A673 (cell line): Measurements from ENCODE around the gene AP1S2. TPM values are rescaled to one million over a fixed set of nuclear protein-coding genes. Genes with fewer than 3 reads are reported as not detected.
A peak's percentile ranks its signal among the peaks of the same experiment; 100 is the strongest.

Experiments used
- BruUV-seq: library from RNA; stranded (reverse); fragments of 400-500 nt; replicated peaks from 2 replicates; lab custom pipeline; 2021; lab: Mats Ljungman, UMichigan
- CTCF ChIA-PET: fragments of 300-600 bp; sonication (Branson Sonifier 250); formaldehyde crosslinking; loops from one replicate; lab custom pipeline; 2022; ENCODE audit warnings: antibody characterized with exemption; lab: Charles Lee
- POLR2A ChIA-PET: fragments of 300-600 bp; sonication (Branson Sonifier 250); formaldehyde crosslinking; loops from one replicate; lab custom pipeline; 2022; ENCODE audit warnings: antibody characterized with exemption; ENCODE audit not compliant: low non-redundant PET; lab: Charles Lee
- DNase-seq: peaks from one replicate; pipeline ENCODE4 v3.0.0-alpha.2; 2015; ENCODE audit warnings: low spot score
- H3K27ac ChIP-seq: fragments of 200-600 bp; sonication (generic); 2 replicates; pipeline ENCODE4 v1.5.1; 2016; ENCODE audit warnings: mixed run types, low read depth, mild to moderate bottlenecking, mixed read lengths, antibody characterized with exemption, low read length; ENCODE audit not compliant: poor library complexity, severe bottlenecking
- H3K27me3 ChIP-seq: fragments of 200-600 bp; sonication (generic); replicated peaks from 2 replicates; pipeline ENCODE4 v1.6.1; 2017; ENCODE audit warnings: mixed run types, low read depth, mild to moderate bottlenecking, mixed read lengths, antibody characterized with exemption, low read length; ENCODE audit not compliant: insufficient read depth, poor library complexity
- H3K36me3 ChIP-seq: fragments of 200-600 bp; sonication (generic); 2 replicates; pipeline ENCODE4 v1.6.1; 2016; ENCODE audit warnings: mixed run types, mild to moderate bottlenecking, mixed read lengths, antibody characterized with exemption, low read length; ENCODE audit not compliant: insufficient read depth, poor library complexity, severe bottlenecking
- H3K4me1 ChIP-seq: fragments of 200-600 bp; sonication (generic); 2 replicates; pipeline ENCODE4 v1.6.1; 2017; ENCODE audit warnings: mixed run types, mild to moderate bottlenecking, mixed read lengths, antibody characterized with exemption, low read length; ENCODE audit not compliant: insufficient read depth, poor library complexity, severe bottlenecking
- H3K4me3 ChIP-seq: fragments of 200-600 bp; sonication (generic); 2 replicates; pipeline ENCODE4 v1.5.1; 2016; ENCODE audit warnings: low read depth, mixed run types, mild to moderate bottlenecking, mixed read lengths, low read length; ENCODE audit not compliant: poor library complexity, severe bottlenecking
- H3K9me3 ChIP-seq: fragments of 200-600 bp; sonication (generic); 2 replicates; pipeline ENCODE4 v1.6.1; 2016; ENCODE audit warnings: mixed run types, low read depth, mild to moderate bottlenecking, mixed read lengths, antibody characterized with exemption, low read length; ENCODE audit not compliant: poor library complexity, severe bottlenecking
- CTCF ChIP-seq: fragments of 300-800, 200-600 bp; sonication (generic); conservative IDR thresholded peaks from 2 replicates; pipeline ENCODE4 v1.5.1; 2017; ENCODE audit warnings: low read depth, mild to moderate bottlenecking, antibody characterized with exemption, low read length, moderate library complexity, mixed read lengths
- EZH2 ChIP-seq: fragments of 200-600 bp; sonication (generic); IDR thresholded peaks from 2 replicates; pipeline ENCODE4 v1.6.1; 2017; ENCODE audit warnings: borderline replicate concordance, low read depth, mild to moderate bottlenecking, mixed read lengths, antibody characterized with exemption, low read length; ENCODE audit not compliant: poor library complexity, severe bottlenecking
- intact Hi-C: fragments of 100-400 bp; cut with micrococcal nuclease; formaldehyde crosslinking; loops from one replicate; pipeline ENCODE4 v1.10.0; 2022; ENCODE audit not compliant: unreplicated experiment
- total RNA-seq: library from RNA; stranded (reverse); gene quantifications from 2 replicates; pipeline ENCODE4 v1.2.3, GENCODE V29; 2021

The AP1S2 gene
- total RNA-seq, 1 experiment from 2014 or later = 59.3 TPM

- Histone ChIP-seq H3K27me3 (no peaks in the 10 kb centered on the region), H3K9me3 (no peaks in the 10 kb centered on the region), H3K36me3 (peaks cover 9% of the 10 kb centered on the region), H3K4me1 (no peaks in the 10 kb centered on the region), H3K27ac (no peak overlapping the region), H3K4me3 (no peak overlapping the region)
- ChIA-PET CTCF (no interaction called here), POLR2A (no interaction called here)
- no peak for DNase-seq
- TF ChIP-seq EZH2 = no peak
- no peak for TF ChIP-seq CTCF
- intact Hi-C loops = no loop called here
- no TSS peak for BruUV-seq
These were observed 12.6 kb downstream of the AP1S2 start for GRCh38 chrX:15841853-15842516.

- no peak overlapping the region for H3K4me3 ChIP-seq
- H3K4me1 ChIP-seq = no peaks in the 10 kb centered on the region
- no TSS peak for BruUV-seq
- peak; percentile 44 for TF ChIP-seq CTCF
- no peak for TF ChIP-seq EZH2
- peak; percentile 58 for DNase-seq
- ChIA-PET CTCF (no interaction called here), POLR2A (no interaction called here)
- no peak overlapping the region for H3K27ac ChIP-seq
- H3K36me3 ChIP-seq = no peaks in the 10 kb centered on the region
- no peaks in the 10 kb centered on the region for H3K9me3 ChIP-seq
- intact Hi-C loops = no loop called here
- H3K27me3 ChIP-seq = no peaks in the 10 kb centered on the region
These were observed 16.6 kb downstream of the AP1S2 start for GRCh38 chrX:15838017-15838416.

- Histone ChIP-seq H3K27ac (no peak overlapping the region), H3K27me3 (no peaks in the 10 kb centered on the region), H3K36me3 (no peaks in the 10 kb centered on the region), H3K9me3 (no peaks in the 10 kb centered on the region), H3K4me3 (no peak overlapping the region), H3K4me1 (peaks cover 4% of the 10 kb centered on the region)
- ChIA-PET POLR2A (no interaction called here), CTCF (no interaction called here)
- no TSS peak for BruUV-seq
- no peak for DNase-seq
- TF ChIP-seq CTCF (no peak), EZH2 (no peak)
- intact Hi-C loops = no loop called here
These were observed 19.6 kb downstream of the AP1S2 start for GRCh38 chrX:15834827-15835595.
